ENCODE data around the gene NCKAP5. TPM values are rescaled to one million over a fixed set of nuclear protein-coding genes. Genes with fewer than 3 reads are reported as not detected.

NCKAP5 gene
- total and polyA plus RNA-seq, 9 of the 15 experiments (the other 6 are each of a cell fraction or from before 2014, with no cell fraction given), result not detected

GRCh38 chr2:133492719-133493380 is 75.4 kb downstream of the NCKAP5 start (continued):
- TF ChIP-seq ATF3 (IDR thresholded peaks at IDR 0.05) (no peak), ATF3 (CRISPR knock-in tag; conservative IDR thresholded peaks at IDR 0.05) (no peak)

GRCh38 chr2:133490411-133490980 is 77.8 kb downstream of the NCKAP5 start:
- BruUV-seq (replicated peaks), result no TSS peak
- in situ Hi-C loops (cut with MboI) (no loop called here), intact Hi-C loops (cut with micrococcal nuclease) (no loop called here)
- Histone ChIP-seq H3K27me3 (ENCODE audit: control insufficient read depth in 2 of 2, insufficient read depth in 2 of 2, low read length in 2 of 2) (no peaks in the 10 kb centered on the region), H3K4me2 (ENCODE audit: insufficient read depth, low read length) (no peak overlapping the region), H3K79me2 (ENCODE audit: control insufficient read depth, insufficient read depth, low read length) (no peaks in the 10 kb centered on the region), H4K20me1 (replicated peaks; ENCODE audit: control insufficient read depth, insufficient read depth, low read length) (no peaks in the 10 kb centered on the region), H3K9me3 (replicated peaks; ENCODE audit: control insufficient read depth, insufficient read depth, low read depth, low read length) (no peaks in the 10 kb centered on the region), H3K4me3 (no peak overlapping the region), H3K4me1 (replicated peaks in 1 of 2; ENCODE audit: control insufficient read depth in 2 of 2, insufficient read depth in 2 of 2, low read length in 2 of 2) (no peaks in the 10 kb centered on the region), H3K36me3 (ENCODE audit: control insufficient read depth, insufficient read depth, low read length) (no peaks in the 10 kb centered on the region), H3K27ac (ENCODE audit: extremely low read depth, low read depth, low read length) (no peak overlapping the region), H2AFZ (ENCODE audit: low read depth, low read length) (no peak overlapping the region), H3K9ac (ENCODE audit: insufficient read depth in 1 of 2, low read depth in 2 of 2, low read length in 2 of 2) (no peak overlapping the region), H3K9me1 (ENCODE audit: control insufficient read depth, insufficient read depth, low read length) (no peaks in the 10 kb centered on the region)
- FAIRE-seq (no peak), ATAC-seq (no peak), DNase-seq (ENCODE audit: extremely low read depth in 1 of 4, low spot score in 3 of 4) (no peak)
- ChIA-PET POLR2A (no interaction called here), CTCF (ENCODE audit: low intra/inter-chr PET ratio) (no interaction called here)
- WGBS (ENCODE audit: insufficient coverage, low coverage, missing lambda C conversion rate), result 8% methylated on average over 3 of the region's 3 CpGs
- TF ChIP-seq MAFF (IDR thresholded peaks at IDR 0.05; ENCODE audit: low read length), result peak; percentile 77
- TF ChIP-seq MAFK (IDR thresholded peaks at IDR 0.05; ENCODE audit: low read length), result peak; percentile 86
- TF ChIP-seq BRF2 (IDR thresholded peaks at IDR 0.05; ENCODE audit: borderline replicate concordance, insufficient read depth, insufficient read length), result no peak
- no peak for TF ChIP-seq HDAC6 (IDR thresholded peaks at IDR 0.05; ENCODE audit: low read depth, low read length)
- TF ChIP-seq ATF3 (IDR thresholded peaks at IDR 0.05), result no peak
- TF ChIP-seq ATF3 (CRISPR knock-in tag; conservative IDR thresholded peaks at IDR 0.05), result no peak
- TF ChIP-seq NBN (IDR thresholded peaks at IDR 0.05; ENCODE audit: low read depth), result no peak
- TF ChIP-seq THAP12 (CRISPR knock-in tag; IDR thresholded peaks at IDR 0.05), result no peak
- no peak for TF ChIP-seq TAF1 (IDR thresholded peaks at IDR 0.05; ENCODE audit: control insufficient read depth, extremely low read depth, insufficient read depth, low read length, severe bottlenecking)
- TF ChIP-seq ZNF77 (CRISPR knock-in tag; IDR thresholded peaks at IDR 0.05), result no peak
- no peak for TF ChIP-seq ZSCAN32 (CRISPR knock-in tag; IDR thresholded peaks at IDR 0.05)
- TF ChIP-seq IFI16 (CRISPR knock-in tag; IDR thresholded peaks at IDR 0.05), result no peak
- no peak for TF ChIP-seq CREB1 (IDR thresholded peaks at IDR 0.05)
- TF ChIP-seq CREB1 (CRISPR knock-in tag; IDR thresholded peaks at IDR 0.05), result no peak
- TF ChIP-seq SETDB1 (IDR thresholded peaks at IDR 0.05; ENCODE audit: low read length), result no peak
- no peak for TF ChIP-seq NR2F6 (CRISPR knock-in tag; IDR thresholded peaks at IDR 0.05)

All from K562 (cell line).